T follicular helper cell (primary cell): ENCODE results near the gene ANXA10.
"Not testable (repeated sequence)": the region's sequence is repeated elsewhere in the genome, so short reads cannot be mapped to it uniquely, and the experiment has no call there.

Source experiments
- DNase-seq: peaks from one replicate; pipeline ENCODE4 v3.0.0-alpha.2; 2020; ENCODE audit warnings: low read depth
- total RNA-seq, 2 experiments: gene quantifications; one replicate each; lab custom pipeline; 2026; lab: John Stamatoyannopoulos, UW

ANXA10 gene, protein sequence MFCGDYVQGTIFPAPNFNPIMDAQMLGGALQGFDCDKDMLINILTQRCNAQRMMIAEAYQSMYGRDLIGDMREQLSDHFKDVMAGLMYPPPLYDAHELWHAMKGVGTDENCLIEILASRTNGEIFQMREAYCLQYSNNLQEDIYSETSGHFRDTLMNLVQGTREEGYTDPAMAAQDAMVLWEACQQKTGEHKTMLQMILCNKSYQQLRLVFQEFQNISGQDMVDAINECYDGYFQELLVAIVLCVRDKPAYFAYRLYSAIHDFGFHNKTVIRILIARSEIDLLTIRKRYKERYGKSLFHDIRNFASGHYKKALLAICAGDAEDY
- 0 reads per million in 2 experiments for total RNA-seq

DNA sequence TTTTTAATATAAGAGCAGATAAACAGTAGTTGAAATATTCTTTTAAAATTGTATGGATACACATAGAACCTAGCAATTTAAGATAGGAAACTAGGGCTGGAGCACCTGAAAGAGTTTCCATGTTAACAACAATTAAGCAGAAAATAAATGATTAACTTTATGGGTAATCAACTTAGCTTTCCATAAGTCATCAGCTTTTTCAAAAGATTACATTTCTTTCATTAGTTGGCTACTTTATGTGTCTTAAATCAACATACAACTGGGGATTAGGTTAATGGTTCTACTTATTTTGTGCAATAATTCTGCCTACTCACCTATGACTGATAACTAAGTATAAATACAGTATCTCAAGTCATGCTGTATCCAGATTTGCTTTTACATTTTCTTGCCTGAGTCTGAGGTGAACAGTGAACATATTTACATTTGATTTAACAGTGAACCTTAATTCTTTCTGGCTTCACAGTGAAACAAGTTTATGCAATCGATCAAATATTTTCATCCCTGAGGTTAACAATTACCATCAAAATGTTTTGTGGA lies at the start of gene ANXA10:
Gene ANXA10, plus strand, starts transcription at position 362 of the 537 bp plus-strand sequence. Its CDS starts 164 bp downstream, at position 526.
- DNase-seq = no peak

DNA sequence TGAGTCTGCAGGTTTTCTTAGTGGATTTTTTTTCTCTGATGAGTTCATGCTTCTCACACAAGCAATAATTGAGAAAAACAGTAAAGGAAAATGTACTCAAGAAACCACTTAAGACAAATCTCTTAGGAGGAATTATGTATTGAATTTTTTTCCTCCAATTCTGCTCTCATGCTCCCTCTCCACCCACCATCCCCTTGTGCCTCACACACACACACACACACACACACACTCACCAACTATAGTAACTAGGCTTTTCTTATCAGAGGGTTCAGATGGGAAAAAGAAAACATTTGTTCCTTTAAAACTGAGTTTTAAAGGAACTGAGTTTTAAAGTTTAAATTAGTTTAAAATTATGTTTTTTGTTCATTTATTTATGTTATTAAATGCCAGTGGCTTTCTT lies 47.0 kb upstream of the ANXA10 start:
- no peak for DNase-seq

DNA sequence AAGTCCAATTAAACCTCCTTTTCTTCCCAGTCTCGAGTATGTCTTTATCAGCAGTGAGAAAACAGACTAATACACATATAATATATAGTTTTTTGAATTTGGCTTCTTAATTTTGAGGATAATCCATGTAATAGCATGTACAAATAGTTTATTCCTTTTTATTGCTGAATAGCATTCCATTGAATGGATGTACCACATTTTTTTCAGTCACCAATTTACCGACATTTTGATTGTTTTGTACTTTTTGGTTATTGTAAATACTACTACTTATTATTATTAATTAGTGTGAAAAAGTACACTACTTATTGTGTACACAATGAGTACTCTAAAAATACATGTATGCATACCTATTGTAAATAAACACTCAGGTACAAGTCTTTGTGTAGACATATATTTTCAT lies 42.3 kb upstream of the ANXA10 start:
- DNase-seq = no peak

GRCh38 chr4:168051526-168051925 lies 40.8 kb upstream of the ANXA10 start:
- no peak for DNase-seq

GRCh38 chr4:168057412-168057811 lies 34.9 kb upstream of the ANXA10 start:
- no peak for DNase-seq

DNA sequence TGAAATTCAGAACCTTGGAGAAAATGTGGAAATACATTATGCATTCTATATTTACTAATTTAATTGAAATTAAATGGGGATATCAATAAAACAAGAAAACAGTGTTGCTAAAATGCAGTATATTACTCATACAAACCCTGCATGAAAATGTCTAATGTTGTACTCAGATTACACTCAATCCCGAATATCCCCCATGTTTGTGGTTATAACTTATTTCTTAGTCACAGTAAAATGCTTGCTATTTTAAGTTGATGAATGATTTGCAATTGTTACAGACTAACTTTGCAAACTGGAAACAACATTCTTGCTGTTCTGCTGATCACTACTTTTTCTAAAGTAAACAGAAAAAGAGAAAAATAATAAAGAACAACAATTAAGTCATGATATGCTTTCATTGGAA lies 33.1 kb upstream of the ANXA10 start:
- no peak for DNase-seq

DNA sequence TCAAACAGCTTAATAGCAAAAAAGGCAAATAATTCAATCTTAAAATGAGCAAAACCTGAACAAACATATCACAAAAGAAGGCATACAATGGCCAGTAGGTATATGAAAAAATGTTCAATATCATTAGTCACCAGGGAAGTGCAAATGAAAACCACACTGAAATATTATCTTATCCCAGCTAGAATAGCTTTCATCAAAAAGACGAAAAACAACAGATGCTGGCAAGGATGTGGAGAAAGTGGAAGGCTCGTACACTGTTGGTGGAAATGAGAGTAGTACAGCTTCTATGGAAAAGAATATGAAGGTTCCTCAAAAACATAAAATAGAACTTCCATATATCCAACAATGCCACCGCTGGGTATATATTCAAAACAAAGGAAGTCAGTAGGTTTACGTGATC lies 29.3 kb upstream of the ANXA10 start:
- DNase-seq = no peak

GRCh38 chr4:168070903-168071302 lies 21.4 kb upstream of the ANXA10 start:
- DNase-seq = no peak

DNA sequence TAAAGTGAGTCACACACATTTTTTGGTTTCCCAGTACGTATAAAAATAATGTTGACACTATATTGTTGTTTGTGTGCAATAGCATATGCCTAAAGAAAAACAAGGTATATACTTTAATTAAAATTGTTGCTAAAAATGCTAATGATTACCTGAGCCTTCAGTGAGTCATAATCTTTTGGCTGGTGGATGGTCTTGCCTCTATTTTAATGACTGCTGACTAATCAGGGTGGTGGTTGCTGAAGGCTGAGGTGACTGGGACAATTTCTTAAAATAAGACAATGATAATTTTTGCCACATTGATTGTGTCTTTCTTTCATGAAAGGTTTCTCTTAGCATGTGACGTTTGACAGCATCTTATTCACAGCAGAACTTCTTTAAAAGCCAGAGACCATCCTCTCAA lies 21.0 kb upstream of the ANXA10 start:
- no peak for DNase-seq

- no peak for DNase-seq
Measured at GRCh38 chr4:168074861-168075260, 17.5 kb upstream of the ANXA10 start.

DNA sequence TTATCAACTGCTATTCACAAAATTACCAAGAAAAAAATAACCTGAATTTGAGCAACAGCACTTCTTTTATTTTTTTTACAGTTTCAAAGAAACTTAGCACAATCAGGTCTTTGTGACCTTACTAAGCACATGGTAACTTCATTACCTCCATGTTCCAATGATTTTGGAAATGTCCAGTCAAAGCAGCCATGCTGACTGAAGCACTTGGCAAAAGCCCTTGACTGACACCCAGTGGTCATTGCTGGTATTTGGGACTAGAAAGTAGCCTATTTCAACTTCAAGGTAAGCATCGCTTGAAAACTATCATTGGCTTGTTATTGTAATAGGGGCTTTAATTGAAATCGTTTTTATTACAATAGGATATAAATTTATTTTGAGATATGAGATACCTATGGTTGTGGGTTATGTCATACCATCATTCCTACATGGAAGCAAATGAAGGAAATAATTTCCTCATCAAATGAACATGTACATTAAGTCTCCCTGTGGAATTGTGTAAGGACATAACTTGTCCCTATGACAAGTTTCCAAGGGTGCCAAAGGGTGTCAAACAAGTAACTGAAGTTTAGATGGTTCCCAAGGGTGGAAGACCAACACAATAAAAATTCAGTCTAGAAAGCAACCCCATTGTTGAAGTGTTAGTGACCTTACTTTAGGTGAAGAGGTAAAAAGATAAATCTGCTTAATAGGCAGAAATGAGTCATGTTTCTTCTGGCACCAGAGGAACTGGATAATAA lies 15.2 kb upstream of the ANXA10 start:
- DNase-seq = no peak

DNA sequence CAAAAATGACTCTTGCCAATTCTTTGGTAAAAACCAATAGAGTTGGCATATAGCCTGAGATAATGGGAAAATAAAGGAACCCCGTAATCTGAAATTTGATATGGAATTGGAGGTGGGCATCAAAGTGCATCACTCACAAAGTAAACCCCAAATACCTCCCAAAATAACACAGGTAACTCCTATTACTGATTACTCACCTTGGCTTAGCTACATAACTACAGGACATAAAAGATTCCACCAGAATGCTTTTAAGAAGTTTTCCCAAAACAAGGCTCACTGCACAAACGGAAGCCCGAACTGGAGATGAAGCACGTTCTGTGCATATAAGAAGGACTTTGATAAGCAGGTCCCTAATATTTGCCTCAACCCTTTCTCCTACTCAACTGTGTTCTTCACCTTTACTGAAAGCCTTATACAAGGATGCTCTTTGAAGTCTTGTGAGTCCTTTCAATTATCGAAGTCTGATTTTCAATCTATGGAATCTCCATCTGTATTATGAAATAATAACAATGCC lies 14.6 kb upstream of the ANXA10 start:
- DNase-seq = no peak

DNA sequence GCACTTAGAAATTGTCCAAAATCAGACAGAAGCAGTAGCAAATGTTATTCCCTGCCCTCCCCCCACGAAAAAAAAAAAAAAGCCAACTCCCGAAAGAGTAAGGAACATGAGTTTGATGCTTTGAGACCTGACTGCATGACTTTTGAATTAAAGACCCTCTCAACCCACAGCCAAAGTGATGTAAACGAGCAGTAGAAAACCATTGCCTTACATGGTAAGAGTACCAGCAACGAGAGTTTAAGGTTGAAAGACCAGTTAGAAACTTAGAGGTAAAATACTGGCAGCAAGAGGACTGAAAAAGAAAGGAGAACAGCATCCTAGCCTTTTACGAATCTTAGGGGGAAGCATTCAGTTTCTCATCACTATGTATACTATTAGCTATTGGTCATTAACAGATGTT lies 10.0 kb upstream of the ANXA10 start:
- no peak for DNase-seq

- no peak for DNase-seq
Measured at GRCh38 chr4:168095776-168096406, 3.6 kb downstream of the ANXA10 start.

GRCh38 chr4:168096407-168096784 lies 4.1 kb downstream of the ANXA10 start:
- no peak for DNase-seq

DNA sequence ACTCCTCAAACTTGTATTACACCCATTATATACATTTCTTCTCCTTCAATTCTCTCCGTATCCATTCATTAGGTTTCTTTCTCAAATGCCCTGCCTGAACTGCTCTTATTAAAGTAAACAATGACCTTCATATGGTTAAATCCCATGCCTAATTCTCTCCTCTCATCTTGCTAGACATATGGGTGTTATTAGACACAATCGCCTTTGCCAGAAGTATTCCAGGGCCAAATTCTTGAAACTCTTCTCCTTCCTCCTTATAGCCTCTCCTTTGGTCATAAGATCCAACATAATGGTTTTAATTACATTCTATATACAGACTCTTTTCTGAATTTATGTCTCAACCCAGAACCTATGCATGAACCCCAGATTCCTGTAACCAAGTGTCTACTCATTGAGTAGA lies 4.8 kb downstream of the ANXA10 start:
- no peak for DNase-seq

GRCh38 chr4:168098248-168098717 lies 5.9 kb downstream of the ANXA10 start:
- DNase-seq = no peak

DNA sequence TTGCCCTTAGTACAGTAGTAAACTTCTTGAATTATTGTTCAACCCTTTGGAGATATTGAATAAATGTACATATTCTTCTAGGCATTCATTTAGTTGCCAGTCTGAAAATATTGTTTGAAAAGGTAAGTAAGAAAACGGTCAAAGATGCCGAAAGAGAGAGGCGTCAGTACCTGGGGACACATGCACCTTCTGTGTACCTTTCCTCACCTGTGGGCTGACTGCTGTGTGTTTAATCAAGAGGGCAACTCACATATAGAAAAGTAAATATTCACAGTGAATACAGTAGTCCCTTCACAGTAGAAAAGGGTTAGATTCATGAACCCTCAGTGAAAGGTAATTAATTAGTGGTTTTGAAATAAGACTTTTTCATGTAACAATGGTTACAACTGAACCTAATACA lies 6.9 kb downstream of the ANXA10 start:
- DNase-seq = no peak

DNA sequence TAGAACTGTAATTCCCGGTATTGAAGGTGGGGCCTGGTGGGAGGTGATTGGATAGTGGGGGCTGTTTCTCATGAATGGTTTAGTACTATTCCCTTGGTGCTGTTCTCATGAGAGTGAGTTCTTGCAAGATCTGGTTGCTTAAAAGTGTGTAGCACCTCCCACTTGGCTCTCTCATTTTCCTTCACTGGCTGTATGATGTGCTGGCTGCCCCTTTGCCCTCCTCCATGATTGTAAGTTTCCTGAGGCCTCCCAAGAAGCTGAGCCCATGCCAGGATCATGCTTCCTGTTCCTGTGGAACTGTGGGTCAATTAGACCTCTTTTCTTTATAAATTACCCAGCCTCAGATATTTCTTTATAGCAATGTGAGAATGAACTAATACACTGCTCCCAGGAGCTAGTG lies 8.7 kb downstream of the ANXA10 start:
- DNase-seq = no peak

DNA sequence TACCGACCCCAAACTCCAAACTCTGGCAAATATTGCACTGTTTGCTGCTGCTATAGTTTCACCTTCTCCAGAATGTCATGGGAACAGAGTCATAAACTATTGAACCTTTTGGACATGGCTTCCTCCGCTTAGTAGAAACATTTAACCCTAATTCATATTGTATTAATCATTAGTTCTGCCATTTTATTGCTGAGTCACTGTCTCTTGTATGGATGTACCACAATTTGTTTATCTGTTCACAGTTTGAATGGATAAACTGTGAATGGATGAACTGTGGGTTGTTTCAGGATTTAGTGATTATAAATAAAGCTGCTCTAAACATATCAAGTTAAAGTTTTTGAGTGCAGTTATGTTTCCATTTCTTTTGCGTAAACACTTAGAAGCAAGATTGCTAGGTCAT lies 10.1 kb downstream of the ANXA10 start:
- no peak for DNase-seq

DNA sequence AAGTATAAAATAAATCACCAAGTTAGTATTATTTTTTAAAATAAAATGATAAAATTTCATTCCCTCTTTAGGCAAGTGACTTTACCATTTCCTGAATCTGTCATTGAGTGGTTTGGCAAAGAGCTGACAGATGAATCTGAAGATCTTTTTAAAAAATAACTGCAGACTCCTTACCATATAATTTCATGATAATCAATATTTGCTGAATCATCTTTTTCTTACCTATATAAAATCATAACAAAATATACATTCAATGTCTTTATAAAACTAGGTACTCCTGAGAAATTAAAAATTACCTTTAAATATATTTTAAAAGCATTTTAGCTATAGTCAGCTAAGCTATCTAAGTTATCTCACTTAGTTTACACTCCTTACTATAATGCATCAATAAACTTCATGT lies 17.2 kb downstream of the ANXA10 start:
- no peak for DNase-seq

GRCh38 chr4:168113059-168113458 lies 20.7 kb downstream of the ANXA10 start:
- not testable (repeated sequence) for DNase-seq
